C4-2B (cell line): Measurements from ENCODE around the gene ZNF576.
"Not testable (repeated sequence)": the region's sequence is repeated elsewhere in the genome, so short reads cannot be mapped to it uniquely, and the experiment has no call there.

Experiments
- H3K27ac ChIP-seq: fragments of 450-650 bp; 2 replicates; pipeline ENCODE4 v1.5.1; 2017
- CTCF ChIP-seq: fragments of 450-650 bp; conservative IDR thresholded peaks from 2 replicates; pipeline ENCODE4 v1.5.1; 2017; ENCODE audit warnings: mild to moderate bottlenecking
- ZFX ChIP-seq: fragments of 450-650 bp; IDR thresholded peaks from 2 replicates; pipeline ENCODE4 v1.6.1; 2017

Gene ZNF576

GRCh38 chr19:43575156-43575950, 21.0 kb upstream of the ZNF576 start, which contains the start of the genes PINLYP and XRCC1:
PINLYP (plus strand) TSS chr19:43575801; CDS start chr19:43577192, 1,391 bp downstream.
XRCC1 (minus strand) TSS chr19:43575527; CDS start chr19:43575458, 69 bp downstream.
- no peak for TF ChIP-seq ZFX
- no peak for TF ChIP-seq CTCF
- H3K27ac ChIP-seq = peak within 1 kb of the TSS; percentile 85

- peak overlapping the region; percentile 85 for H3K27ac ChIP-seq
- TF ChIP-seq ZFX (no peak), CTCF (no peak)
Observed at GRCh38 chr19:43575955-43576878, 20.2 kb upstream of the ZNF576 start.

- H3K27ac ChIP-seq = no peak overlapping the region
- no peak for TF ChIP-seq ZFX
- no peak for TF ChIP-seq CTCF
Observed at GRCh38 chr19:43578787-43579186, 17.6 kb upstream of the ZNF576 start.

GRCh38 chr19:43581467-43581866, 14.9 kb upstream of the ZNF576 start:
- no peak overlapping the region for H3K27ac ChIP-seq
- no peak for TF ChIP-seq ZFX
- no peak for TF ChIP-seq CTCF

GRCh38 chr19:43582495-43582894, 13.9 kb upstream of the ZNF576 start:
- no peak overlapping the region for H3K27ac ChIP-seq
- no peak for TF ChIP-seq CTCF
- no peak for TF ChIP-seq ZFX

GRCh38 chr19:43584484-43584883, 11.9 kb upstream of the ZNF576 start:
- TF ChIP-seq CTCF (no peak), ZFX (no peak)
- no peak overlapping the region for H3K27ac ChIP-seq

- no peak overlapping the region for H3K27ac ChIP-seq
- TF ChIP-seq CTCF (no peak), ZFX (no peak)
Observed at GRCh38 chr19:43586346-43586745, 10.0 kb upstream of the ZNF576 start.

GRCh38 chr19:43587029-43587428, 9.4 kb upstream of the ZNF576 start:
- H3K27ac ChIP-seq = not testable (repeated sequence)
